Measurements from ENCODE around the gene DESI1. TPM values are rescaled to one million over a fixed set of nuclear protein-coding genes. Genes with fewer than 3 reads are reported as not detected.
"Not testable (repeated sequence)": the region's sequence is repeated elsewhere in the genome, so short reads cannot be mapped to it uniquely, and the experiment has no call there.

The DESI1 gene
- total RNA-seq, 3 donors from 2014 or later (not counting 1 experiment from before 2014, with no cell fraction given): 15.0 to 22.2 (median 20.6) TPM

DNA sequence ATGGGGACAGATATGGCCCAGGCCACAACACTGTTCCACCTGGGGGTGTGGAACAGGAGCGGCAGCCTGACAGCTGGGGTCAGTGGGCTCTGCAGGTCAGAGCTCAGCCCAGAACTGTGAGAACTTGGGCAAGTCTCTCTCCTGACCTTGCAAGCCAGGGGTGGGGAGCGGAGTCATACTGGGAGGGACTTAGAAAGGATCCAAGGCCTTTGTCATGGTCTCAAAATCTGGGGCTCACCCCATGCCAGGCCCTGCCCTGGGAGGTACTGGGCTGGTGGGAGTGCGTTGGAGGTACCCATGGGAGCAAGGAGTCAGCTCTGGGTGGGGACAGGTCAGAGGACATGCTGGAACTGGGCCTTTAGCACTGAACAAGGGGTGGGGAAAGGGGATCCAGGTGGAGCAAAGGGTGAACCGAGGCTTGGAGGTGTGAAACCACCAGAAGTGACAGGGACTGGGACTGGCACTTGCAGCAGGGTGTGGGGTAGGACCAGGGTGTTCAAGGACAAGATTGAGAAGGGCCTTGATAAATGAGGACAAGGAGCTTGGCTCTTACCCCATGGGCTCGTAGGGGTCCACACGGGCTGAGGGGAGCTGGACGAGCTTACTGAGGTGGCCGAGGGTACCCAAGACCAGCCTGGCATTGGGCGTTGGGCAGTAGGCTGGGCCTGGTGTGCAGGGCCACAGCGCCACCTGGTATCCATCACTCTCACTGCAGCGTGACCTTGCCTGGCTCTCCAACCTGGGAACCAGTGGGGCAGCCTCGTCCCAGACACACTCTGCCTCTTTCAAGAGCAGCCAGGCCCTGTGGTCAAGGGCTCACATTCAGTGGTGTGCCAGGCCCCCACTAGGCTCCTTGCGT, 23.8 kb downstream of the DESI1 start:
- Mint-ChIP-seq H3K4me1 (peaks cover 0 to 14% of the 10 kb centered on the region in 2 donors), H3K9me3 (no peaks in the 10 kb centered on the region), H3K27ac (no peak overlapping the region), H3K4me3 (no peak overlapping the region), H3K36me3 (peaks cover 13% of the 10 kb centered on the region), H3K27me3 (ENCODE audit: low read depth in 2 of 2) (peaks cover 6 to 28% of the 10 kb centered on the region in 2 donors)
- intact Hi-C loops (cut with micrococcal nuclease): loop anchor here (2.0 kb wide), 1 partner anchor 194 kb away; no protein-coding TSS in a partner anchor
- Histone ChIP-seq H3K4me1 (ENCODE audit: control insufficient read depth, insufficient read depth, low read length) (peaks cover 7% of the 10 kb centered on the region), H3K27me3 (ENCODE audit: control insufficient read depth, insufficient read depth, low read length) (peaks cover 11% of the 10 kb centered on the region), H3K36me3 (ENCODE audit: control insufficient read depth, insufficient read depth, low read length) (peaks cover 6% of the 10 kb centered on the region), H3K27ac (ENCODE audit: low read length) (no peak overlapping the region), H3K9me3 (ENCODE audit: control insufficient read depth, insufficient read depth, low read length) (no peaks in the 10 kb centered on the region), H3K4me3 (ENCODE audit: low read length) (no peak overlapping the region)
- 65% methylated on average over 13 of the region's 13 CpGs for WGBS (ENCODE audit: insufficient coverage)
- peak; percentile 33 to 61 for DNase-seq
- peak; percentile 71 to 82 (median 79) for ATAC-seq
- TF ChIP-seq, protein P1, sequence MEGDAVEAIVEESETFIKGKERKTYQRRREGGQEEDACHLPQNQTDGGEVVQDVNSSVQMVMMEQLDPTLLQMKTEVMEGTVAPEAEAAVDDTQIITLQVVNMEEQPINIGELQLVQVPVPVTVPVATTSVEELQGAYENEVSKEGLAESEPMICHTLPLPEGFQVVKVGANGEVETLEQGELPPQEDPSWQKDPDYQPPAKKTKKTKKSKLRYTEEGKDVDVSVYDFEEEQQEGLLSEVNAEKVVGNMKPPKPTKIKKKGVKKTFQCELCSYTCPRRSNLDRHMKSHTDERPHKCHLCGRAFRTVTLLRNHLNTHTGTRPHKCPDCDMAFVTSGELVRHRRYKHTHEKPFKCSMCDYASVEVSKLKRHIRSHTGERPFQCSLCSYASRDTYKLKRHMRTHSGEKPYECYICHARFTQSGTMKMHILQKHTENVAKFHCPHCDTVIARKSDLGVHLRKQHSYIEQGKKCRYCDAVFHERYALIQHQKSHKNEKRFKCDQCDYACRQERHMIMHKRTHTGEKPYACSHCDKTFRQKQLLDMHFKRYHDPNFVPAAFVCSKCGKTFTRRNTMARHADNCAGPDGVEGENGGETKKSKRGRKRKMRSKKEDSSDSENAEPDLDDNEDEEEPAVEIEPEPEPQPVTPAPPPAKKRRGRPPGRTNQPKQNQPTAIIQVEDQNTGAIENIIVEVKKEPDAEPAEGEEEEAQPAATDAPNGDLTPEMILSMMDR (IDR thresholded peaks at IDR 0.05): no peak

DNA sequence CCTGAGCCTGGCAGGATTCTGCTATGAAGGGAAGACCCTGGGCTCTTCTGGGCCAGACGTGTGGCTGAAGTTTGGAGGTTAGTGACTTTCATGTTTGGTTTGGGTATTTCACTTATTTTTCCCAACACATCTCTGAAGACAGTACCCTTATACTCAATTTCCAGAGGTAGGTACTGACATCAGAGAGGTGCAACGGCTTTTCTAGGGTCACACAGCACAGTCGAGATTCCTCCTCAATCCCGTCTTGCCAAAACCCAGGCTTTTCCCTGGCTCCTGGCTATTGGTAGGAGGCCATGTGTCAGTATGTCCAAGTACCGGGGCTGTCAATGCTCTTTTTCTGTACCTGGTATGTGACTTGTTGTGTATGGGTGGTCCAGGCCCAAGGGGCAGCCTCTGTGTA, 25.1 kb downstream of the DESI1 start:
- peaks cover under 1 to 20% of the 10 kb centered on the region in 2 donors for H3K27me3 Mint-ChIP-seq (ENCODE audit: low read depth in 2 of 2)
- no peak overlapping the region for H3K27ac Mint-ChIP-seq
- intact Hi-C loops (cut with micrococcal nuclease): loop anchor here (2.0 kb wide), 1 partner anchor 193 kb away; no protein-coding TSS in a partner anchor
- H3K36me3 ChIP-seq (ENCODE audit: control insufficient read depth, insufficient read depth, low read length): peaks cover 6% of the 10 kb centered on the region
- no peak overlapping the region for H3K4me3 ChIP-seq (ENCODE audit: low read length)
- peaks cover 6% of the 10 kb centered on the region for H3K27me3 ChIP-seq (ENCODE audit: control insufficient read depth, insufficient read depth, low read length)
- no peaks in the 10 kb centered on the region for H3K9me3 ChIP-seq (ENCODE audit: control insufficient read depth, insufficient read depth, low read length)
- no peaks in the 10 kb centered on the region for H3K9me3 Mint-ChIP-seq
- H3K27ac ChIP-seq (ENCODE audit: low read length): no peak overlapping the region
- peaks cover 7% of the 10 kb centered on the region for H3K4me1 ChIP-seq (ENCODE audit: control insufficient read depth, insufficient read depth, low read length)
- peaks cover 0 to 7% of the 10 kb centered on the region in 2 donors for H3K4me1 Mint-ChIP-seq
- WGBS (ENCODE audit: insufficient coverage): 89% methylated on average over 5 of the region's 5 CpGs
- DNase-seq: no peak
- no peak for ATAC-seq
- TF ChIP-seq, protein P1 (IDR thresholded peaks at IDR 0.05): no peak
- H3K4me3 Mint-ChIP-seq: no peak overlapping the region
- H3K36me3 Mint-ChIP-seq: peaks cover 3% of the 10 kb centered on the region

DNA sequence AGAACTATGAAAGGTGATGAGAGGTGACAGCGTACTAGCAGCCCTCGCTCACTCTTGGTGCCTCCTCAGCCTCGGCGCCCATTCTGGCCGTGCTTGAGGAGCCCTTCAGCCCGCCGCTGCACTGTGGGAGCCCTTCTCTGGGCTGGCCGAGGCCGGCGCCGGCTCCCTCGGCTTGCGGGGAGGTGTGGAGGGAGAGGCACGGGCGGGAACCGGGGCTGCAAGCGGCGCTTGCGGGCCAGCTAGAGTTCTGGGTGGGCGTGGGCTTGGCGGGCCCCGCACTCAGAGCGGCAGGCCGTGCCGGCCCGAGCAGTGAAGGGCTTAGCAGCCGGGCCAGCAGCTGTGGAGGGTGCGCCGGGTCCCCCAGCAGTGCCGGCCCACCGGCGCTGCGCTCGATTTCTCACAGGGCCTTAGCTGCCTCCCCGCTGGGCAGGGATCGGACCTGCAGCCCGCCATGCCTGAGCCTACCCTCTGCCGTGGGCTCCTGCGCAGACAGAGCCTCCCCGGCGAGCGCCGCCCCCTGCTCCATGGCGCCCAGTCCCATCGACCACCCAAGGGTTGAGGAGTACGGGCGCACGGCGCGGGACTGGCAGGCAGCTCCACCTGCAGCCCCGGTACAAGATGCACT, 27.4 kb downstream of the DESI1 start:
- H3K4me3 Mint-ChIP-seq; H3K27me3 ChIP-seq (ENCODE audit: control insufficient read depth, insufficient read depth, low read length); H3K9me3 Mint-ChIP-seq; H3K27ac ChIP-seq (ENCODE audit: low read length); H3K36me3 Mint-ChIP-seq; H3K36me3 ChIP-seq (ENCODE audit: control insufficient read depth, insufficient read depth, low read length); ATAC-seq; DNase-seq; intact Hi-C loops (cut with micrococcal nuclease); H3K27ac Mint-ChIP-seq; H3K9me3 ChIP-seq (ENCODE audit: control insufficient read depth, insufficient read depth, low read length); H3K4me3 ChIP-seq (ENCODE audit: low read length): not testable (repeated sequence)
- WGBS (ENCODE audit: insufficient coverage): 98% methylated on average over 51 of the region's 51 CpGs
- peaks cover 0 to 18% of the 10 kb centered on the region in 2 donors for H3K27me3 Mint-ChIP-seq (ENCODE audit: low read depth in 2 of 2)
- H3K4me1 Mint-ChIP-seq: peaks cover 8 to 17% of the 10 kb centered on the region in 2 donors
- H3K4me1 ChIP-seq (ENCODE audit: control insufficient read depth, insufficient read depth, low read length): peaks cover 24% of the 10 kb centered on the region

Measured in natural killer cell (primary cell).